Mucosa of stomach (tissue), 1 donor: ENCODE measurements around the gene NAA11.

Experiments
- H3K27me3 ChIP-seq: one replicate; pipeline ENCODE4 v1.7.0; 2013; ENCODE audit warnings: mild to moderate bottlenecking, low read length; ENCODE audit not compliant: control insufficient read depth, insufficient read depth
- H3K36me3 ChIP-seq: one replicate; pipeline ENCODE4 v1.7.0; 2013; ENCODE audit warnings: low read length; ENCODE audit not compliant: control insufficient read depth, insufficient read depth
- H3K4me1 ChIP-seq: one replicate; pipeline ENCODE4 v1.7.0; 2013; ENCODE audit warnings: mild to moderate bottlenecking, low read length; ENCODE audit not compliant: control insufficient read depth, insufficient read depth
- H3K4me3 ChIP-seq: one replicate; pipeline ENCODE4 v1.7.0; 2013; ENCODE audit warnings: low read length
- H3K9ac ChIP-seq: one replicate; pipeline ENCODE4 v1.7.0; 2013; ENCODE audit warnings: mild to moderate bottlenecking, low read length, moderate library complexity
- H3K9me3 ChIP-seq: one replicate; pipeline ENCODE4 v1.7.0; 2013; ENCODE audit warnings: mild to moderate bottlenecking, low read length, moderate library complexity; ENCODE audit not compliant: control insufficient read depth
- donor health status: Pancreatic carcinoma.

NAA11 gene

GRCh38 chr4:79300280-79300679, 25.6 kb downstream of the NAA11 start:
- Histone ChIP-seq H3K36me3 (no peaks in the 10 kb centered on the region), H3K9ac (no peak overlapping the region), H3K4me3 (no peak overlapping the region), H3K27me3 (no peaks in the 10 kb centered on the region), H3K9me3 (no peaks in the 10 kb centered on the region), H3K4me1 (no peaks in the 10 kb centered on the region)

GRCh38 chr4:79298484-79298883, 27.4 kb downstream of the NAA11 start:
- no peaks in the 10 kb centered on the region for H3K4me1 ChIP-seq
- H3K27me3 ChIP-seq = no peaks in the 10 kb centered on the region

GRCh38 chr4:79298027-79298426, 27.8 kb downstream of the NAA11 start:
- Histone ChIP-seq H3K9me3 (no peaks in the 10 kb centered on the region), H3K4me1 (no peaks in the 10 kb centered on the region), H3K4me3 (no peak overlapping the region)

More at GRCh38 chr4:79298484-79298883, 27.4 kb downstream of the NAA11 start:
- no peak overlapping the region for H3K4me3 ChIP-seq
- H3K9me3 ChIP-seq = no peaks in the 10 kb centered on the region
- no peaks in the 10 kb centered on the region for H3K36me3 ChIP-seq
- H3K9ac ChIP-seq = no peak overlapping the region

GRCh38 chr4:79297479-79297878, 28.4 kb downstream of the NAA11 start:
- no peaks in the 10 kb centered on the region for H3K36me3 ChIP-seq
- no peaks in the 10 kb centered on the region for H3K27me3 ChIP-seq
- H3K9ac ChIP-seq = no peak overlapping the region
- H3K9me3 ChIP-seq = no peaks in the 10 kb centered on the region
- no peak overlapping the region for H3K4me3 ChIP-seq
- H3K4me1 ChIP-seq = no peaks in the 10 kb centered on the region

More at GRCh38 chr4:79298027-79298426, 27.8 kb downstream of the NAA11 start:
- no peak overlapping the region for H3K9ac ChIP-seq
- H3K36me3 ChIP-seq = no peaks in the 10 kb centered on the region
- H3K27me3 ChIP-seq = no peaks in the 10 kb centered on the region

- Histone ChIP-seq H3K27me3 (no peaks in the 10 kb centered on the region), H3K9ac (no peak overlapping the region), H3K36me3 (no peaks in the 10 kb centered on the region), H3K4me1 (no peaks in the 10 kb centered on the region), H3K4me3 (no peak overlapping the region), H3K9me3 (no peaks in the 10 kb centered on the region)
Observed at GRCh38 chr4:79296768-79297428, 29.0 kb downstream of the NAA11 start.

GRCh38 chr4:79295086-79295485, 30.8 kb downstream of the NAA11 start:
- Histone ChIP-seq H3K4me3 (no peak overlapping the region), H3K36me3 (no peaks in the 10 kb centered on the region), H3K27me3 (no peaks in the 10 kb centered on the region), H3K9me3 (no peaks in the 10 kb centered on the region), H3K9ac (no peak overlapping the region), H3K4me1 (no peaks in the 10 kb centered on the region)

- Histone ChIP-seq H3K27me3 (no peaks in the 10 kb centered on the region), H3K36me3 (no peaks in the 10 kb centered on the region), H3K4me3 (no peak overlapping the region), H3K9me3 (no peaks in the 10 kb centered on the region), H3K4me1 (no peaks in the 10 kb centered on the region), H3K9ac (no peak overlapping the region)
Observed at GRCh38 chr4:79294064-79294463, 31.8 kb downstream of the NAA11 start.

GRCh38 chr4:79292008-79292407, 33.9 kb downstream of the NAA11 start:
- Histone ChIP-seq H3K4me1 (no peaks in the 10 kb centered on the region), H3K27me3 (no peaks in the 10 kb centered on the region), H3K36me3 (no peaks in the 10 kb centered on the region), H3K4me3 (no peak overlapping the region), H3K9ac (no peak overlapping the region), H3K9me3 (no peaks in the 10 kb centered on the region)

- H3K4me3 ChIP-seq = no peak overlapping the region
- no peaks in the 10 kb centered on the region for H3K9me3 ChIP-seq
- H3K36me3 ChIP-seq = no peaks in the 10 kb centered on the region
- H3K4me1 ChIP-seq = no peaks in the 10 kb centered on the region
- no peak overlapping the region for H3K9ac ChIP-seq
- H3K27me3 ChIP-seq = no peaks in the 10 kb centered on the region
Observed at GRCh38 chr4:79290376-79290775, 35.5 kb downstream of the NAA11 start.

GRCh38 chr4:79288185-79288584, 37.7 kb downstream of the NAA11 start:
- Histone ChIP-seq H3K9ac (no peak overlapping the region), H3K9me3 (no peaks in the 10 kb centered on the region), H3K4me3 (no peak overlapping the region), H3K36me3 (no peaks in the 10 kb centered on the region), H3K27me3 (no peaks in the 10 kb centered on the region), H3K4me1 (no peaks in the 10 kb centered on the region)

GRCh38 chr4:79287718-79288117, 38.1 kb downstream of the NAA11 start:
- Histone ChIP-seq H3K9ac (no peak overlapping the region), H3K9me3 (no peaks in the 10 kb centered on the region), H3K27me3 (no peaks in the 10 kb centered on the region), H3K4me1 (no peaks in the 10 kb centered on the region), H3K36me3 (no peaks in the 10 kb centered on the region), H3K4me3 (no peak overlapping the region)

- H3K36me3 ChIP-seq = no peaks in the 10 kb centered on the region
- H3K9ac ChIP-seq = no peak overlapping the region
- H3K4me1 ChIP-seq = no peaks in the 10 kb centered on the region
Observed at GRCh38 chr4:79287076-79287475, 38.8 kb downstream of the NAA11 start.

More at GRCh38 chr4:79287076-79287475, 38.8 kb downstream of the NAA11 start:
- Histone ChIP-seq H3K4me3 (no peak overlapping the region), H3K27me3 (no peaks in the 10 kb centered on the region), H3K9me3 (no peaks in the 10 kb centered on the region)
